Neutrophil (primary cell): ENCODE results near the gene PPP1R9A.
"Not testable (repeated sequence)": the region's sequence is repeated elsewhere in the genome, so short reads cannot be mapped to it uniquely, and the experiment has no call there.

Experiments
- H3K27ac ChIP-seq: fragments of 200-600 bp; sonication (generic); 2 replicates; pipeline ENCODE4 v1.5.1; 2016; ENCODE audit warnings: mild to moderate bottlenecking, moderate library complexity
- H3K27me3 ChIP-seq: fragments of 200-600 bp; sonication (generic); 2 replicates; pipeline ENCODE4 v1.6.0; 2016; ENCODE audit warnings: mild to moderate bottlenecking
- H3K36me3 ChIP-seq: fragments of 200-600 bp; sonication (generic); 2 replicates; pipeline ENCODE4 v1.5.1; 2017
- H3K4me1 ChIP-seq, 2 experiments: fragments of 200-600 bp in 1 of 2; sonication (generic) in 1 of 2; 1 replicate in 1 of 2; 2 replicates in 1 of 2; pipeline versions ENCODE4 v1.5.1 to v1.6.1; 2013 to 2016; ENCODE audit warnings: low read depth in 1 of 2, low read length in 1 of 2, mild to moderate bottlenecking in 1 of 2, moderate library complexity in 1 of 2; ENCODE audit not compliant: control insufficient read depth in 1 of 2, insufficient read depth in 1 of 2
- H3K4me3 ChIP-seq, 2 experiments: fragments of 200-600 bp in 1 of 2; sonication (generic) in 1 of 2; 1 replicate in 1 of 2; 2 replicates in 1 of 2; pipeline ENCODE4 v1.5.1; 2013 to 2016; ENCODE audit warnings: low read depth in 1 of 2, low read length in 1 of 2, mild to moderate bottlenecking in 1 of 2, moderate library complexity in 1 of 2
- H3K9me3 ChIP-seq: fragments of 200-600 bp; sonication (generic); 2 replicates; pipeline ENCODE4 v1.5.1; 2016
- CTCF ChIP-seq: fragments of 200-600 bp; sonication (generic); IDR thresholded peaks from 2 replicates; pipeline ENCODE4 v1.5.1; 2016; ENCODE audit warnings: antibody characterized with exemption

PPP1R9A gene

GRCh38 chr7:94998266-94999068 is 91.1 kb downstream of the PPP1R9A start:
- no peak for TF ChIP-seq CTCF
- Histone ChIP-seq H3K4me3 (no peak overlapping the region), H3K27ac (no peak overlapping the region), H3K36me3 (no peaks in the 10 kb centered on the region), H3K27me3 (no peaks in the 10 kb centered on the region), H3K9me3 (no peaks in the 10 kb centered on the region), H3K4me1 (no peaks in the 10 kb centered on the region)

GRCh38 chr7:94999069-94999351 is 91.6 kb downstream of the PPP1R9A start:
- Histone ChIP-seq H3K9me3 (no peaks in the 10 kb centered on the region), H3K27me3 (no peaks in the 10 kb centered on the region), H3K4me3 (no peak overlapping the region), H3K36me3 (no peaks in the 10 kb centered on the region), H3K27ac (no peak overlapping the region), H3K4me1 (no peaks in the 10 kb centered on the region)
- TF ChIP-seq CTCF = no peak

- not testable (repeated sequence) for H3K9me3 ChIP-seq, H3K36me3 ChIP-seq, H3K27me3 ChIP-seq, H3K27ac ChIP-seq, H3K4me3 ChIP-seq, H3K4me1 ChIP-seq
These were observed 92.2 kb downstream of the PPP1R9A start for GRCh38 chr7:94999601-95000000.

- no peak overlapping the region for H3K4me3 ChIP-seq
- H3K36me3 ChIP-seq = no peaks in the 10 kb centered on the region
- no peak overlapping the region for H3K27ac ChIP-seq
- H3K9me3 ChIP-seq = no peaks in the 10 kb centered on the region
- no peaks in the 10 kb centered on the region for H3K4me1 ChIP-seq
- no peak for TF ChIP-seq CTCF
- no peaks in the 10 kb centered on the region for H3K27me3 ChIP-seq
These were observed 93.9 kb downstream of the PPP1R9A start for GRCh38 chr7:95001258-95001657.

- H3K4me1 ChIP-seq = no peaks in the 10 kb centered on the region
- TF ChIP-seq CTCF = no peak
- H3K9me3 ChIP-seq = no peaks in the 10 kb centered on the region
- H3K4me3 ChIP-seq = no peak overlapping the region
- H3K27ac ChIP-seq = no peak overlapping the region
- H3K36me3 ChIP-seq = no peaks in the 10 kb centered on the region
- H3K27me3 ChIP-seq = no peaks in the 10 kb centered on the region
These were observed 94.6 kb downstream of the PPP1R9A start for GRCh38 chr7:95001815-95002561.

- H3K27me3 ChIP-seq = no peaks in the 10 kb centered on the region
- no peaks in the 10 kb centered on the region for H3K9me3 ChIP-seq
- TF ChIP-seq CTCF = no peak
- H3K27ac ChIP-seq = no peak overlapping the region
- H3K4me1 ChIP-seq = no peaks in the 10 kb centered on the region
- H3K36me3 ChIP-seq = no peaks in the 10 kb centered on the region
- no peak overlapping the region for H3K4me3 ChIP-seq
These were observed 95.4 kb downstream of the PPP1R9A start for GRCh38 chr7:95002775-95003174.
